ENCODE measurements around the gene HMGN1.
A peak's percentile ranks its signal among the peaks of the same experiment; 100 is the strongest.
"Not testable (repeated sequence)": the region's sequence is repeated elsewhere in the genome, so short reads cannot be mapped to it uniquely, and the experiment has no call there.

Gene HMGN1, protein sequence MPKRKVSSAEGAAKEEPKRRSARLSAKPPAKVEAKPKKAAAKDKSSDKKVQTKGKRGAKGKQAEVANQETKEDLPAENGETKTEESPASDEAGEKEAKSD

DNA sequence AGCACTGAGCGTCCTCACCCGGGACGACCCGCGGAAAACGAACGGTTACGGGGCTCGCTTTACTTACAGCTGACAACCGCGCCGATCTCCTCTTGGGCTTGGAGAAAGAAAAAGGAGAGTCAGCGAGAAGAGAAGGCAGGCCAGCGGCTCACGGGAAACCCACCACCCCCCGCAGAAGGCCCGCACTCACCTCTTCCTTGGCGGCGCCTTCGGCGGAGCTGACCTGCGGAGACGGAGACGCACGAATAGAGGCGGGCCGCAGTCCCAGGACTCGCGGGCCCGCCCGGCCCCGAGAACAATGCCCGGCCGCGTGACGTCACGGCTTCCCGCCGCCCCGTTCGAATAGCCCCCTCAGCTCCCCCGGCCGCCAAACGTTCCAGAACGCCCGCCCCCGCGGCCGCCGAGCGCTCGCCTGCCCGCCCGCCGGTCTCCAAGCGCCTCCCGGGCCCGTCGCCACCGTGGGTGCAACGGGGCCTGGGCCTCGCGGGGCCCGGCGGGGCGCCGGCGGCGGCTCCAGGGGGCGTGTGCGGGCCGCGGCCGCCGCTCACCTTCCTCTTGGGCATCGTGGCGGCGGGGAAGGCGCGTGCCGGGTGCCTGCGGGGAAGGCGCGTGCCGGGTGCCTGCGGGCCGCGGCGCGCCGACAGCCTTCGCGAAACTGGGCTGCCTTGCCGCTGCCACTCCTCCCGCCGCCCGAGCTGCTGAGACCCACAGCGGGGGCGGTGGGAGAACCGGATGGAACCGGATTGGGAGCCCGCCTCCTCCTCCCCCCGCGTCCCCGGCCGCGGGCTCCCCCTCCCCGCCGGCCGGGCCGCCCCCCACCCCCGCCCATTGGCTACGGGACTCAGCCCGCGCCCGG lies at the start of gene HMGN1:
TSS of gene HMGN1 (minus strand) at position 734 of the 856 bp plus-strand sequence. CDS start at position 563, 171 bp downstream.
- peak; percentile 89 to 91 for DNase-seq

GRCh38 chr21:39397646-39398385 lies 48.9 kb upstream of the HMGN1 start:
- no peak for DNase-seq

- no peak for DNase-seq
Observed at GRCh38 chr21:39392981-39393380, 44.1 kb upstream of the HMGN1 start.

DNA sequence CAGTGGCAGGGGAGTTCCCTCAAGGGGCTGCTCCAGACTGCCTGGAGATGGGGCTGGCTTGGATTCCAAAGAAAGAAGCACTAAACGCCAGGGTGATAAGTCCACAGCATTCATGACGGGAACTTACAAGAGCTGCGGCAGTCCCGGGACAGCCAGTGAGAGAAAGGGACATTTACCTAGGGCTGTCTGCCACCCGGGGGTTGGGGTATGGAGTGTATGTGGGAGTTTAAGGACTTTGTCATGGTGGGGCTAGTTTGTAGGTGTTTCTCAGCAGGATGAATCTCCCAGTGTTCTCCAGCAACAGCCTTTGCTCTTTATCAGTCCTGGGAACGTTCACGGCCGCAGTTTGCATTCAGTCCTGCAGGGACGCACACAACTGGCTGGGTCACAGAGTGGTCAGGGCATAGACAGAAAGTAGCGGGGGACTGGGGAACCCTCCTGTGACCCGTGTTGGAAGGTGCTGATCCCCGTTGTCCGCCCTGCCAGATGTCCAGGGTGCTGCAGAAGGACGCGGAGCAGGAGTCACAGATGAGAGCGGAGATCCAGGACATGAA lies 41.4 kb upstream of the HMGN1 start:
- no peak for DNase-seq

DNA sequence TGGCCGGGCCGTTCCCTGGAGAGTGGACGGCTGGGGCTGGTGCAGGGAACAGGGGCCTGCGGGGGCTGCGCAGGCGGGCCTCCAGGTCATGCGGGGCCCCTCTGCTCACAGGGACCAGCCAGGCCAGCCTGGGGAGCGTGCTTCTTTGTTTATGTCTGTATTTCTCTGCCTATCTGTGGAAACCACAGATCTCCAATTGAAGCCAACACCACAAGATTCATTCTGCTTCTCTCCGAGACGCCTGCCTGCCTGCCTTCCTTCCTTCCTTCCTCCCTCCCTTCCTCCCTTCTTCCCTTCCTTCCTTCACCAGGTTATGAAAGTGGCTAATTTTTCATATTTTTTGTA lies 39.9 kb upstream of the HMGN1 start:
- DNase-seq, result no peak

DNA sequence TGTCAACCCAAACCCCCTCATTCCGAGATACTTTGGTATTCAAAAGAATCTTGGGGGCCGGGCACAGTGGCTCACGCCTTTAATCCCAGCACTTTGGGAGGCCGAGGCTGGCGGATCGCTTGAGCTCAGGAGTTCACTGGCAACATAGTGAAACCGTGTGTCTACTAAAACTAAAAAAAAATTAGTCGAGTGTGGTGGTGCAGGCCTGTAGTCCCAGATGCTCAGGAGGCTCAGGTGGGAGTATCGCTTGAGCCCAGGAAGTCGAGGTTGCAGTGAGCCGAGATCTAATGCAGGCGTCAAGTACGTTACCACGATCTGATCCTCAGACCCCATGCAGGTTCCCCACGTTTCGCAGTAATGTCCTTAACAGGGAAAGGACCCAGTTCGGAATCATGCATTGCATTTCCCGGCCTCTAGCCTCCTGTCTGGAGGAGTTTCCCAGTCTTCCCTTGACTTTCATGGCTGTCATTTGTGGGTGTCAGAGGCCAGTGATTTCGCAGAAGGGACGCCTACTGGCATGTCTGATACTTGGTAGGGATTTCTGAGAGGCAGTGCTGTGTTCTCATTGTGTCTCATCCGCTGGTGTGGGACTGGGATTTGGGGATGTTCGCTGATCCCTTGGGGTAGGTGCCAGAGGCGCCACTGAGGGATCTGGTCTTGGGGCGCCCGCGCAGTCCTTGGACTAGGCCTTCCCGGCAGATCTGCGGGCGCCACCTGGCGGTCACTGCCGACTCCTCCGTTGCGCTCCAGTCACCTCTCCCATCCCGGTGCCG lies 39.3 kb upstream of the HMGN1 start:
- peak; percentile 94 to 95 for DNase-seq

GRCh38 chr21:39387461-39388037 lies 38.7 kb upstream of the HMGN1 start:
- peak; percentile 95 for DNase-seq

DNA sequence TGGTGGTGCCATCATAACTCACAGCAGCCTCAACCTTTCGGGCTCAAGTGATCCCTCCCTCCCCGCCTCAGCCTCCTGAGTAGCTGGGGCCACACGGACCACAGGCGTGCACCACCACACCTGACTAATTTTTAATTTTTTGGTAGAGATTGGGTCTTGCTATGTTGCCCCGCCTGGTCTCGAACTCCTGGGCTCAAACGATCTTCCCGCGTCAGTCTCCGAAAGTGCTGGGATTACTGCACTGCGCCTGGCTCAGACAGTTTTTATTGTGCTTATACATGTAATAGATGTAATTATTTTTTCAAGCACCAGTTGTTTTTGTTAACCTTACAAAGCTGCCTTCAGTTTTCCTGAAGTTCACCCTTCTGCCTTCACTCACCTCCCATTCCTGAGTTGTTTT lies 38.0 kb upstream of the HMGN1 start:
- DNase-seq, result no peak

- no peak for DNase-seq
Observed at GRCh38 chr21:39386194-39386593, 37.3 kb upstream of the HMGN1 start.

- peak; percentile 65 to 75 for DNase-seq
Observed at GRCh38 chr21:39385299-39386145, 36.6 kb upstream of the HMGN1 start.

GRCh38 chr21:39384674-39385298 lies 35.9 kb upstream of the HMGN1 start:
- DNase-seq, result no peak

- DNase-seq, result not testable (repeated sequence)
Observed at GRCh38 chr21:39382096-39382495, 33.2 kb upstream of the HMGN1 start.

GRCh38 chr21:39381009-39381408 lies 32.1 kb upstream of the HMGN1 start:
- DNase-seq, result no peak

- peak; percentile 91 to 95 for DNase-seq
Observed at GRCh38 chr21:39379986-39380891, 31.4 kb upstream of the HMGN1 start.

DNA sequence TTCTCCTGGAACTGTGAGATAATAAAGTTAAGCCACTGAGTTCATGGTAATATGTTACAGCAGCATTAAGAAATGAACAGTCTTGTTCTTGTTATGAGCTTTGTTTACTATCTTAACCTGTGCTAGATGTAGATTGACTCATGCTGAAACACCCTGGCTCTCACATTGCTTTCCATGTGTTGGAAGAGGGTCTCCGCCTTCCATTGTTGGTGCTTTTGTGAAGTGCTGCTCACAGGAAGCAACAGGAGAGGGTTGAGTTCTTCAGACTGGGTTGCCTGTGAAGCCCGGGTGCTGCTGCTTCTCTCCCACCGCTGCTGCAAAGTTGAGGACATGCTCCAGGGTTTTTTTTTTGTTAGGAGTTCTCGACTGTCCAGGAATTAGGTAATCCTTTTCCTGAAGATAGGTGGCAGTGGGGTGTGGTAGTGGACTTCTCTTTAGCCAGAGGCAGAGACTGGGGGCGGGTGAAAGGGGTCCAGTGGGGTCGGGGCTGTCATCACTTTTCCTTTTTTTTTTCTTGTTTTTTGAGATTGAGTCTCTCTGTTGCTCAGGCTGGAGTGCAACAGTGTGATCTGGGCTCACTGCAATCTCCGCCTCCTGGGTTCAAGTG lies 28.7 kb upstream of the HMGN1 start:
- no peak for DNase-seq

GRCh38 chr21:39375446-39375845 lies 26.6 kb upstream of the HMGN1 start:
- DNase-seq, result no peak

DNA sequence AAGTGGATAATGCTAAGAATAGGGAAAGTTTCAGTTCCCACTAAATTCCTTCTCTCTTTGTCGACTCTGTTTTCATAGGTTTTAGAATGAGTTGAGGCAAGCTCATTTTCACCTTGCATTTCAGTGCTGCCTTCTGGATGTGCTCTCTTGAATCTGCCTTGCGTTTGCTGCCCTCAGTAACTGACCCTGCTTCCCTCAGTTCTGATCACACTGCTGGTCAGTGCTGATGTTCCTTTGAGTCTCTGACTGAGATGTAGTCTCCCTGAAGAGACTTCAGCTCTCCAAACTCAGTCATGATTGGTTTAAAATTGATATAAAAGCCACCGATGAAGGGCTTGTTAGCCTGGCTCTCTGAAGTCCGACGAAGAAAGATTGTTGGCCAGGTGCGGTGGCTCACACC lies 25.2 kb upstream of the HMGN1 start:
- DNase-seq, result no peak

DNA sequence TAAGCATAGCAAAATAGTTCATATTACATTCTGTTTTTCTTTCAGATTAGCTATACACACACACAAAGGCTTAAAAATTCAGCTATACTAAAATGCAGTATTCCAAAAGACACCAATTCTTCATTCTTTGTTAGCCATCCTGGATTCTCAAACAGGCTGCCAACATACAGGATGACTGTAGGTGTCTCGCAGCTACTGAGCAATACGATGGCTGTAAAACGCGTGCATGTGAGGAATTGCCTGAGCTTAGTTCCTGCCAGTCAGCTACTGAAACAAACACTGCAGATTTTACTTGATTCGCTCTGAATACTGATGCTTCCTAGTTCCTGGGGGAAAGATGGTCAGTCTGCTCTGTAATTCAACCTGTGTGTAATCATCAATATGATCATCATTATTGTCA lies 24.7 kb upstream of the HMGN1 start:
- no peak for DNase-seq

DNA sequence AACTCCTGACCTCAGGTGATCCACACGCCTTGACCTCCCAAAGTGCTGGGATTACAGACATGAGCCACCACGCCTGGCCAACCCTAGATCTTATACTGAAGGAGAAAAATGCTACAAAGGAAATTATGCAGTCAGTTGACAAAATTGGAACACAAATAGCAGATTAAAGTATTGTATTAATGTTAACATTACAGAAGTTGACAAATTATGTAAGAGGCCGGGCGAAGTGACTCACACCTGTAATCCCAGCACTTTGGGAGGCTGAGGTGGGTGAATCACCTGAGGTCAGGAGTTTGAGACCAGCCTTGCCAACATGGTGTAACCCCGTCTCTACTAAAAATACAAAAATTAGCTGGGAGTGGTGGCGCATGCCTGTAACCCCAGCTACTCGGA lies 21.0 kb upstream of the HMGN1 start:
- not testable (repeated sequence) for DNase-seq
